ENCODE results near the gene TAAR5. TPM values are rescaled to one million over a fixed set of nuclear protein-coding genes. Genes with fewer than 3 reads are reported as not detected.
"Not testable (repeated sequence)": the region's sequence is repeated elsewhere in the genome, so short reads cannot be mapped to it uniquely, and the experiment has no call there.

The TAAR5 gene
- total and polyA plus RNA-seq, 2 donors (not counting 3 experiments of a cell fraction or from before 2014, with no cell fraction given): not detected

DNA sequence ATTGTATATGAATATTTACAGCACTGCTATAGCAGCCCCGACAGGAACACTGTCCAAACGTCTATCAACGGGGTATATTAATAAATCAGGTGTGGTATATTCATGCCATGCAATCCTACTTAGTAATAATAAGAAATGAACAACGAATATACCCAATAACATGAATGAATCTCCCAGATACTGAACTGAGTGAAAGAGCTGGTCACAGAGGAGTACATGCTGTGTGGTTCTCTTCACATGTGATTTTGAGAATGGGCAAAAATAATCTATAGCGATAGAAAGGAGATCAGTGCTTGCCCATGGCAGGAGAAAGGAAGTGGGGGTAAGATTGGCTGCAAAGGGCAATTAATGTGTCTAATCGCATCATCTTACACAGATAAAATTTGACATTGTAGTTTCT, 23.1 kb downstream of the TAAR5 start:
- no peaks in the 10 kb centered on the region for H3K79me2 ChIP-seq (ENCODE audit: control insufficient read depth, insufficient read depth, low read length)
- ChIA-PET CTCF (no interaction called here), POLR2A (no interaction called here)
- TF ChIP-seq CTCF (IDR thresholded peaks at IDR 0.05; ENCODE audit: extremely low read depth in 1 of 2, insufficient read depth in 1 of 2, low read depth in 1 of 2, low read length in 2 of 2) (no peak), MYC (IDR thresholded peaks at IDR 0.05; ENCODE audit: low read depth, low read length) (no peak), MAX (IDR thresholded peaks at IDR 0.05; ENCODE audit: insufficient read depth, insufficient read length) (no peak), JUN (IDR thresholded peaks at IDR 0.05; ENCODE audit: borderline replicate concordance, insufficient read depth, insufficient read length, low read depth) (no peak), EZH2 (IDR thresholded peaks at IDR 0.05; ENCODE audit: borderline replicate concordance, low read depth, low read length, severe bottlenecking) (no peak), FOS (IDR thresholded peaks at IDR 0.05; ENCODE audit: borderline replicate concordance, insufficient read depth, low read length) (no peak)
- H4K20me1 ChIP-seq (replicated peaks; ENCODE audit: control insufficient read depth, extremely low read depth, insufficient read depth, low read length): no peaks in the 10 kb centered on the region
- FAIRE-seq (no peak), DNase-seq (ENCODE audit: low read depth, low spot score) (no peak)
- no peaks in the 10 kb centered on the region for H3K9me1 ChIP-seq (replicated peaks; ENCODE audit: control insufficient read depth, extremely low read depth, insufficient read depth, low read length)
- dilution Hi-C loops (cut with MboI; ENCODE audit: extremely low pct_ligation_motif_present, low sequenced_read_pairs): no loop called here
- no peaks in the 10 kb centered on the region for H3K4me1 ChIP-seq (ENCODE audit: control insufficient read depth, extremely low read depth, insufficient read depth, low read length)
- H3K4me3 ChIP-seq (replicated peaks in 1 of 3; ENCODE audit: insufficient read depth in 1 of 3, low read depth in 1 of 3, low read length in 3 of 3): no peak overlapping the region
- no peak overlapping the region for H2AFZ ChIP-seq (ENCODE audit: low read depth, low read length)
- H3K27me3 ChIP-seq (ENCODE audit: control insufficient read depth in 2 of 2, insufficient read depth in 2 of 2, low read length in 2 of 2): peaks cover 0 to 12% of the 10 kb centered on the region in 2 experiments
- no peaks in the 10 kb centered on the region for H3K36me3 ChIP-seq (ENCODE audit: control insufficient read depth in 2 of 2, extremely low read depth in 1 of 2, insufficient read depth in 2 of 2, low read length in 2 of 2)
- H3K9me3 ChIP-seq (replicated peaks; ENCODE audit: control insufficient read depth, insufficient read depth, low read length): no peaks in the 10 kb centered on the region
- intact Hi-C loops (cut with micrococcal nuclease): no loop called here
- H3K4me2 ChIP-seq (ENCODE audit: insufficient read depth, low read length): no peak overlapping the region
- no TSS peak for BruUV-seq (replicated peaks)
- H3K9ac ChIP-seq (replicated peaks; ENCODE audit: extremely low read depth, insufficient read depth, low read length): no peak overlapping the region
- no peak overlapping the region for H3K27ac ChIP-seq (ENCODE audit: insufficient read depth, low read depth, low read length)

GRCh38 chr6:132560087-132560486, 29.5 kb downstream of the TAAR5 start:
- H3K79me2 ChIP-seq (ENCODE audit: control insufficient read depth, insufficient read depth, low read length); H3K36me3 ChIP-seq (ENCODE audit: control insufficient read depth in 2 of 2, extremely low read depth in 1 of 2, insufficient read depth in 2 of 2, low read length in 2 of 2); dilution Hi-C loops (cut with MboI; ENCODE audit: extremely low pct_ligation_motif_present, low sequenced_read_pairs); H3K27ac ChIP-seq (ENCODE audit: insufficient read depth, low read depth, low read length); H3K9ac ChIP-seq (replicated peaks; ENCODE audit: extremely low read depth, insufficient read depth, low read length); H4K20me1 ChIP-seq (replicated peaks; ENCODE audit: control insufficient read depth, extremely low read depth, insufficient read depth, low read length); H3K4me2 ChIP-seq (ENCODE audit: insufficient read depth, low read length); H3K4me1 ChIP-seq (ENCODE audit: control insufficient read depth, extremely low read depth, insufficient read depth, low read length); H3K4me3 ChIP-seq (replicated peaks in 1 of 3; ENCODE audit: insufficient read depth in 1 of 3, low read depth in 1 of 3, low read length in 3 of 3); BruUV-seq (replicated peaks); intact Hi-C loops (cut with micrococcal nuclease); H3K27me3 ChIP-seq (ENCODE audit: control insufficient read depth in 2 of 2, insufficient read depth in 2 of 2, low read length in 2 of 2); H3K9me3 ChIP-seq (replicated peaks; ENCODE audit: control insufficient read depth, insufficient read depth, low read length); H2AFZ ChIP-seq (ENCODE audit: low read depth, low read length); POLR2A ChIA-PET; FAIRE-seq; H3K9me1 ChIP-seq (replicated peaks; ENCODE audit: control insufficient read depth, extremely low read depth, insufficient read depth, low read length); DNase-seq (ENCODE audit: low read depth, low spot score): not testable (repeated sequence)
- CTCF ChIA-PET: interaction anchor here (1.5 kb wide), 1 partner anchor 30 kb away, joined by 3 read pairs; no protein-coding TSS in a partner anchor

All from endothelial cell of umbilical vein (primary cell).